ENCODE data around the gene SLC37A1.

The SLC37A1 gene

GRCh38 chr21:42629933-42630589 is 116.4 kb downstream of the SLC37A1 start:
- no peak for DNase-seq (ENCODE audit: low read depth in 1 of 2, low spot score in 1 of 2)
- TF ChIP-seq GABPA (IDR thresholded peaks at IDR 0.05; ENCODE audit: low read depth) (no peak), SPI1 (IDR thresholded peaks at IDR 0.05; ENCODE audit: borderline replicate concordance, low read depth) (no peak), POLR2AphosphoS5 (IDR thresholded peaks at IDR 0.05; ENCODE audit: low read depth) (no peak), REST (IDR thresholded peaks at IDR 0.05; ENCODE audit: insufficient replicate concordance, low read depth) (no peak), CTCF (IDR thresholded peaks at IDR 0.05; ENCODE audit: insufficient read depth, low read length) (no peak)
- Histone ChIP-seq H3K27me3 (ENCODE audit: insufficient read depth, poor library complexity, severe bottlenecking) (no peaks in the 10 kb centered on the region), H3K4me3 (replicated peaks; ENCODE audit: insufficient read depth, low read length) (no peak overlapping the region), H3K27ac (replicated peaks) (no peak overlapping the region)

- TF ChIP-seq SPI1 (IDR thresholded peaks at IDR 0.05; ENCODE audit: borderline replicate concordance, low read depth) (no peak), CTCF (IDR thresholded peaks at IDR 0.05; ENCODE audit: insufficient read depth, low read length) (no peak), REST (IDR thresholded peaks at IDR 0.05; ENCODE audit: insufficient replicate concordance, low read depth) (no peak), GABPA (IDR thresholded peaks at IDR 0.05; ENCODE audit: low read depth) (no peak), POLR2AphosphoS5 (IDR thresholded peaks at IDR 0.05; ENCODE audit: low read depth) (no peak)
- no peak for DNase-seq (ENCODE audit: low read depth in 1 of 2, low spot score in 1 of 2)
- Histone ChIP-seq H3K4me3 (replicated peaks; ENCODE audit: insufficient read depth, low read length) (no peak overlapping the region), H3K27ac (replicated peaks) (no peak overlapping the region), H3K27me3 (ENCODE audit: insufficient read depth, poor library complexity, severe bottlenecking) (no peaks in the 10 kb centered on the region)
These were observed 117.0 kb downstream of the SLC37A1 start for GRCh38 chr21:42630626-42631025.
